ENCODE data around the gene ZNF691. TPM values are rescaled to one million over a fixed set of nuclear protein-coding genes. Genes with fewer than 3 reads are reported as not detected.
"Not testable (repeated sequence)": the region's sequence is repeated elsewhere in the genome, so short reads cannot be mapped to it uniquely, and the experiment has no call there.

Gene ZNF691
- total RNA-seq, 1 donor from 2014 or later, result 8.0 TPM

GRCh38 chr1:42851960-42852607 lies 5.7 kb downstream of the ZNF691 start:
- intact Hi-C loops (cut with micrococcal nuclease), result no loop called here
- ATAC-seq, result no peak

DNA sequence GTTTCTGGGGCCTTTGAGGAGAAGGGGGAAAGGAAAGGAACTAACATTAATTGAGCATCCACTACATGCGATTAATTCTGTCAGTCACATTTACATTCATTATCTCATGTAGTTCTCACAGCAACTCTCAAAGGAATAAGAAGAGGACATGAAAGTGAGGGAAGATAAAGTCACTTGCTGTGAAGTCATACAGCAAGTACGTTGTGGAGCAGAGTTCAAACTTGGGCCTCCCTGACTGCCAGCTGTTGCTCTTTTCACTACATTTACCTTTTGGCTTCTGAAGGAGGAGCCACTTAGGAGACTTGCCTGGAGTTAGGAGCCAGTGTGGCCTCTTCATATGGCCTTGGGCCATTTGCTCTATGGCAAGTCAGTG lies 6.2 kb downstream of the ZNF691 start:
- intact Hi-C loops (cut with micrococcal nuclease), result no loop called here
- ATAC-seq (no peak), DNase-seq (no peak)

More at GRCh38 chr1:42851960-42852607, 5.7 kb downstream of the ZNF691 start:
- no peak for DNase-seq

DNA sequence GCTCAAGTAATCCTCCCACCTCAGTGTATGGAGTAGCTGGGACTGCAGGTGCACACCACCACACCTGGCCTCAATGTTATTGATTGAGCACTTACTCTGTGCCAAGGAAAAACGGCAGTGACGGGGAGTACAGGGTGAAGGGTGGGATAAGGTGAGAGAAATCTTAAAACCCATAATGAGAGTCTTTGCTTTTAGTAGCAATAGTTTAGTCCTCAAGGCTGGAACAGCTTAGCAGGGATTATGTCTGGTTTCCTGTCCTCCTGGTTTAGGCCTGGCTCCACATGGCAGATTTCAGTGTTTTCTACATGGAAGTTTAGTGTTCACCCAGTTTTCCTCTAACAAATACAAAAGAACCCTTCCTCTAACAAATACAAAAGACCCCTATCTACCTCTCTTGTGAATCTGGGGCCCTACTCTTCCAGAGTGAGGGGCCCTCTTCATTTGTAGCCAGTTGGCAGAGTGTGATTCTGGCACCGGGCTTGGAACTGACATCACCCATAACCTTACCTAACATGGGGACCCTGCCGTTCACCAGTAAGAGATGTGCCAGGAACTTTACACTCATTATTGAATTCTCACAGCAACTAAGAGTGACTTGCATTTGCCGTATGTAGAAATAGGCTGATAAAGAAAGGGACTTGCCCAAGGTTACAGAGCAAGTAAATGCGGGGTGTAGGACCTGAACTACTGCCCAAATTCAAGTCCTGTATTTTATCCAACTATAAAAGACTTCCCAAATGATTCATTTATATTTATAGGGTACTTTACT lies 6.9 kb downstream of the ZNF691 start:
- DNase-seq, result no peak
- intact Hi-C loops (cut with micrococcal nuclease), result no loop called here
- peak; percentile 38 for ATAC-seq

DNA sequence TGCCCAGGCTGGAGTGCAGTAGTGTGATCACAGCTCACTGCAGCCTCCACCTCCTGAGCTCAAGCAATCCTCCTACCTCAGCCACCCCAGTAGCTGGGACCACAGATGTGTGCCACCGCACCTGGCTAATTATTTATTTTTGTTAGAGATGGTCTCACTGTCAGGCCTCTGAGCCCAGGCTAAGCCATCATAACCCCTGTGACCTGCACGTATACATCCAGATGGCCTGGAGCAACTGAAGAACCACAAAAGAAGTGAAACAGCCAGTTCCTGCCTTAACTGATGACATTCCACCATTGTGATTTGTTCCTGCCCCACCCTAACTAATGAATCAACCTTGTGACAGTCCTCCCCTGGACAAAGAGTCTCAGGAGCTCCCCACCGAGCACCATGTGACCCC lies 10.1 kb downstream of the ZNF691 start:
- ATAC-seq; intact Hi-C loops (cut with micrococcal nuclease); DNase-seq: not testable (repeated sequence)

- intact Hi-C loops (cut with micrococcal nuclease); DNase-seq; ATAC-seq: not testable (repeated sequence)
These were observed 13.0 kb downstream of the ZNF691 start for GRCh38 chr1:42859366-42859765.

GRCh38 chr1:42860339-42861013 lies 14.1 kb downstream of the ZNF691 start:
- no peak for ATAC-seq
- DNase-seq, result no peak
- intact Hi-C loops (cut with micrococcal nuclease), result no loop called here

DNA sequence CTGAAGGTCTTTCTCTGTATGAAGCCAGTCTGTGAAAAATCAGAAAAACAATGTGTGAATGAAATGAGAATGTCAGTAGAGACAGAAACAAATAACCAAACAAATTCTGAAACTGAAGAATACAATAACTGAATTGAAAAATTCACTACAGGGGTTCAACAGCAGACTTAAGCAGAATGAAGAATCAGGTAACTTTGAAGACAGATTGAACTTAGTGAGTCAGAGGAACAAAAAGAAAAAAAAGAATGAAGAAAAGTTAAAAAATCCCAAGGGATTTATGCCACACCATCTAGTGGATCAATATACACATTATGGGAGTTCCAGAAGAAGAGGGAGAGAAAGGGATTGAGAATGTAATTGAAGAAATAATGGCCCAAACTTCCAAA lies 14.6 kb downstream of the ZNF691 start:
- DNase-seq, result no peak
- ATAC-seq, result no peak
- intact Hi-C loops (cut with micrococcal nuclease), result no loop called here

DNA sequence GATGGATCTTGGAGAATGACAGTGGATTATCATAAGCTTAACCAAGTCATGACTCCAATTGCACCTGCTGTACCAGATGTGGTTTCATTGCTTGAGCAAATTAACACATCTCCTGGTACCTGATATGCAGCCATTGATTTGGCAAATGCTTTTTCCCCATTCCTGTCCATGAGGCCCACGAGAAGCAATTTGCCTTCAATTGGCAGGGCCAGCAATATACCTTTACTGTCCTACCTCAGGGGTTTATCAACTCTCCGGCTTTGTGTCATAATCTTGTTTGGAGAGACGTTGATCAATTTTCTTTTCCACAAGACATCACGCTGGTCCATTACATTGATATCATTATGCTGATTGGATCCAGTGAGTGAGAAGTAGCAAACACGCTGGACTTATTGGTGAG lies 20.1 kb downstream of the ZNF691 start:
- ATAC-seq (no peak), DNase-seq (no peak)
- intact Hi-C loops (cut with micrococcal nuclease), result no loop called here

- ATAC-seq; DNase-seq; intact Hi-C loops (cut with micrococcal nuclease): not testable (repeated sequence)
These were observed 22.1 kb downstream of the ZNF691 start for GRCh38 chr1:42868466-42868865.

DNA sequence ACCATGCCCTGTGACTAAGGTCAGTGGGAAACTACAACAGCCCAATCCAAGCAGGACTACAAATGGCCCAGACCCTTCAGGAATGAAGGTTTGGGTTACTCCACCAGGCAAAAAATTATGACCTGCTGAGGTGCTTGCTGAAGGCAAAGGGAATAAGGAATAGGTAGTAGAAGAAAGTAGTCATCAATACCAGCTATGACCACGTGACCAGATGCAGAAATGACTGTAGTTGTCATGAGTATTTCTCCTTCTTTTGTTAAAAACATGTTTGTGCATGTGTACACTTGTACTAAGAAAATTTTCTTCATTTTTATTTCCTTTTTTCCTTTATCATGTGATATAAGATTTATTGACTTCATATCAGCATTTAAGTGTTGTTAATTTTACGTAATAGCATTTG lies 22.8 kb downstream of the ZNF691 start:
- DNase-seq; intact Hi-C loops (cut with micrococcal nuclease): not testable (repeated sequence)

DNA sequence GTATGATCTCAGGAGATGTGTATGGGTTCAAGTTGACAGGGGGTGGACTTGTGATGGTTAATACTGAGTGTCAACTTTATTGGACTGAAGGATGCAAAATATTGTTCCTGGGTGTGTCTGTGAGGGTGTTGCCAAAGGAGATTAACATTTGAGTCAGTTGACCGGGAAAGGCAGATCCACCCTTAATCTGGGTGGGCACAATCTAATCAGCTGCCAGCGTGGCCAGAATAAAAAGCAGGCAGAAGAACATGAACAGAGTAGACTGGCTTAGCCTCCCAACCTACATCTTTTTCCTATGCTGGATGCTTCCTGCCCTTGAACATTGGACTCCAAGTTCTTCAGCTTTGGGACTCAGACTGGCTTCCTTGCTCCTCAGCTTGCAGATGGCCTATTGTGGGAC lies 23.3 kb downstream of the ZNF691 start:
- DNase-seq; intact Hi-C loops (cut with micrococcal nuclease); ATAC-seq: not testable (repeated sequence)

More for the DNA sequence above, 22.8 kb downstream of the ZNF691 start:
- ATAC-seq, result not testable (repeated sequence)

GRCh38 chr1:42873108-42873507 lies 26.7 kb downstream of the ZNF691 start:
- ATAC-seq; DNase-seq; intact Hi-C loops (cut with micrococcal nuclease): not testable (repeated sequence)

DNA sequence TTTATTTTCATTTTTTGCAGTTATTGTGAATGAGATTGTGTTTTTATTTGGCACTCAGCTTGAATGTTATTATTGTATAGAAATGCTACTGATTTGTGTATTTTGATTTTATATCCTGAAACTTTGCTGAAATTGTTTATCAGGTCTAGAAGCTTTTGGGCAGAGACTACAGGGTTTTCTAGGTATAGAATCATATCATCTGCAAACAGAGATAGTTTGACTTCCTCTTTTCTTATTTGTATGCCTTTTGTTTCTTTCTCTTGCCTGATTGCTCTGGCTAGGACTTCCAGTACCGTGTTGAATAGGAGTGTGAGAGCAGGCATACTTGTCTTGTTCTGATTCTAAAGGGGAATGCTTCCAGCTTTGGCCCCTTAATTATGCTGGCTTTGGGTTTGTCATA lies 27.3 kb downstream of the ZNF691 start:
- intact Hi-C loops (cut with micrococcal nuclease), result no loop called here
- ATAC-seq, result no peak
- DNase-seq, result no peak

- intact Hi-C loops (cut with micrococcal nuclease), result no loop called here
- ATAC-seq (no peak), DNase-seq (no peak)
These were observed 29.6 kb downstream of the ZNF691 start for GRCh38 chr1:42876009-42876408.

DNA sequence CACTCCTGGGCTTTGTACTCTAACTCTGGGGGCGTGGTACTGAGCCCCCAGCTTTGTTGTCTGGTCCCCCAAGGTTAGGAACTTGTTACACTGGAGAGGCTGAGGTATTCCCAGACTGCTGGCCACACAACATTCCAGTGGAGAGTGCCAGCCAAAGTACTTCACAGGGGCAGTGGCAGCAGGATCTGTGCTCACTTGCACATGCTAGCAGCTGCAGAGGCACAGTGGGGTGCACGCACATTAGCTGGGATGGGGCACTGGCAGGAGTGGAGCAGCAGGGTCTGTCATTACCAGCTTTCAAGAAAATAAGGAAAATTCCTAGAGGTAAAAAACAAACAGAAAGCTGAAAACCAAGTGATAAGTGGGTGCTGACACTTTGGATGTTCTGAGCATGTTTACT lies 31.0 kb downstream of the ZNF691 start:
- peak; percentile 60 for ATAC-seq

DNA sequence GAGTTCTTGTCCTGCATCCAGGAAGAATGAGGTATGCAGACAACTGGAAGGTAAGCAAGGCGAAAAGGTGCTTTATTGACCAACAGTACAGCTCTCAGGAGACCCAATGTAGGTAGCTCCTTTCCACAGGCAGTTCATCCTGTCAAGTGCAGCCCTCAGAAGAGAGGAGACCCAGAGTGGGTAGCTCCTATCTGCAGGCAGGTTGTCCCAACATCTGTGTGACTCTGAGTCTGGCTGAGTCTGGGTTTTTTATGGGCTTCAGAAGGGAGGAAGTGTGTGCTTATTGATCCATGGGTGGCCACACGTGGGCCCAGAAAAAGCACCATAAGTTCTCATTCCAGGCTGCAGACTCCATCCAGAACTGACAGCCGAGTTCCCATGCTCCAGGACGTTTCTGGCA lies 34.0 kb downstream of the ZNF691 start:
- intact Hi-C loops (cut with micrococcal nuclease), result no loop called here
- ATAC-seq (no peak), DNase-seq (no peak)

More for the DNA sequence above, 31.0 kb downstream of the ZNF691 start:
- peak; percentile 35 for DNase-seq
- intact Hi-C loops (cut with micrococcal nuclease), result no loop called here

DNA sequence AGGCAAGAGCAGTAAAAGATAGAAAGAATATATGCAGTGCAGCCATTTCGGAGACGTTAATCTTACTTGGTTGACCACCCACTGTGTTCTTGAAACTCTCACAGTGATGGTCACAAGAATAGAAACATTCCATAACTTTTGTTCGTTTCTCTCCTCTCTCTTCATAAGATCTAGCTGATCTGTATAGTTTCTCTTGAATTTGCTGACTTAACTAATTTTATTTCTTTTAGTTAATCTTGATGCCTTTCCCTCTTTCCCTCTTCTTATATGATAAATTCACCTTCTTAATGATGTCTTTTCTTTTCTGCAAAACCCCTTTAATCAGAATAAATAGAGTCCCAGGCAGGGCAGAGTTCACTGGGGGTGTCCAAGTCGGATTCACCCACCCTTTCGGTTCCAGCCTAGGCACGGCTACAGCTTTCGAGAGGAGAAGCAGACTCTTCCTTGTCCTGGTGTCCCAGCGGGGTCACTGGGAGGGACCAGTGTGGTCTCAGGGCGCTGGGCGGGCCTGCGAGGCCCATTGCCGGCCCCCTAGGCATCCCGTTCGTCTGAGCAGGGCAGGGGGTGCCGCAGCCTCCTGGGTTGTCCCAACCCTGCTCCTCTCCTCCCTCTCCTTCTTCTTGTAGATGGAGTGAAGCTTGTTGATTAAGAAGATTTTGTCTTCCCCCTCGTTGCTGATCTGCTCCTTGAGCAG lies 39.8 kb downstream of the ZNF691 start:
- no peak for ATAC-seq
- intact Hi-C loops (cut with micrococcal nuclease), result no loop called here
- no peak for DNase-seq

DNA sequence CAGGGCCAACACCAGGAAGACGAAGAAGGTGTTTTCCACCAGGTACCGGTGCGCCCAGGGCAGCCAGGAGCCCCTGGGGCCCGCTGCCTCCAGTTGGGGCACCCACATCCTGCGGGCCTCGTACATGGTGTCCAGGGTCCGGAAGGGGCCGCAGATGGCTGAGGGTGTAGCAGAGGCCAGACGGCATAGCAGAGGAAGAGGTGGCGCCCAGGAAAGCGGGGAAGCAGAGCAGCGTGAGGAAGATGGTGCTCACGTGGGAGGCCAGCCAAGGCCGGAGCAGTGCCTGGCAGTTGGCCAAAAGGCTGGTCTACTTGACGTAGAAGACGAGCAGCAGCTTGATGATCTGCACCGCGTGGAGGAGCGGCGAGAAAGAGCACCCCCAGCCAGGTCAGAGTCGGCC lies 40.4 kb downstream of the ZNF691 start:
- intact Hi-C loops (cut with micrococcal nuclease), result no loop called here
- no peak for ATAC-seq
- DNase-seq, result peak; percentile 35

DNA sequence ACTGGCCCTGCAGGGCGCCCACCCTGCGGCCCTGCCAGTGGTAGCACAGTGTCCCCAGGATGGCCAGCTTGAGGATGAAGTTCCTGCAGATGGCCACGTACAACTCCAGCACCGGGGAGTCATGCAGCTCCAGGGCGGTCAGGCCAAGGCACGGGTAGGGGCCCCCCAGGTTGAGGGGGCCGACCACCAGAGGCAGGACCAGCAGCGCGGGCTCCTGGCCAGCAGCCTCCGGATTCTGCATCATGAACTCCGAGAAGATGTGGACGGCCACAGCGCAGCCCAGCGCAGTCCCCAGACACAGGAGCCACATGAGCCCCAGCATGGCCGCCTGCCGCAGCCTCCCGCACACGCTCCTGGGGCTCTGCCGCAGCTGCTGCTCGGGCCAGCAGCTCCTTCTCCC lies 41.0 kb downstream of the ZNF691 start:
- intact Hi-C loops (cut with micrococcal nuclease), result no loop called here
- ATAC-seq (no peak), DNase-seq (no peak)

All from left ventricle myocardium superior (tissue), 1 donor.